ENCODE measurements around the gene LAMTOR3. TPM values are rescaled to one million over a fixed set of nuclear protein-coding genes. Genes with fewer than 3 reads are reported as not detected.

Gene LAMTOR3
- total RNA-seq, 4 donors from 2014 or later = 27.3 to 63.6 (median 52.5) TPM

- no peak for TF ChIP-seq CTCF (IDR thresholded peaks at IDR 0.05; ENCODE audit: low read depth)
These were observed 49.0 kb downstream of the LAMTOR3 start for GRCh38 chr4:99845179-99845578.

GRCh38 chr4:99844048-99844447 is 50.2 kb downstream of the LAMTOR3 start:
- TF ChIP-seq CTCF (IDR thresholded peaks at IDR 0.05; ENCODE audit: low read depth) = no peak

GRCh38 chr4:99843413-99843812 is 50.8 kb downstream of the LAMTOR3 start:
- TF ChIP-seq CTCF (IDR thresholded peaks at IDR 0.05; ENCODE audit: low read depth) = no peak

GRCh38 chr4:99841129-99841528 is 53.1 kb downstream of the LAMTOR3 start:
- TF ChIP-seq CTCF (IDR thresholded peaks at IDR 0.05; ENCODE audit: low read depth) = no peak

GRCh38 chr4:99838927-99839326 is 55.3 kb downstream of the LAMTOR3 start:
- TF ChIP-seq CTCF (IDR thresholded peaks at IDR 0.05; ENCODE audit: low read depth) = no peak

- no peak for TF ChIP-seq CTCF (IDR thresholded peaks at IDR 0.05; ENCODE audit: low read depth)
These were observed 58.3 kb downstream of the LAMTOR3 start for GRCh38 chr4:99835942-99836341.

- TF ChIP-seq CTCF (IDR thresholded peaks at IDR 0.05; ENCODE audit: low read depth) = no peak
These were observed 59.7 kb downstream of the LAMTOR3 start for GRCh38 chr4:99834569-99834968.

Measured in subcutaneous adipose tissue (tissue), 4 donors.